Keratinocyte (primary cell): Measurements from ENCODE around the gene DRD2.

Experiments
- EZH2 ChIP-seq: IDR thresholded peaks from one replicate; pipeline ENCODE4 v1.6.1; 2012; ENCODE audit warnings: inconsistent platforms, mild to moderate bottlenecking, low read length, moderate library complexity
- TF ChIP-seq, protein P1 (sequence below), 3 experiments: IDR thresholded peaks in 1 of 3; conservative IDR thresholded peaks in 1 of 3; optimal IDR thresholded peaks in 1 of 3; 2 replicates in 2 of 3; 3 replicates in 1 of 3; pipeline versions ENCODE3 to v1.5.1; 2011; ENCODE audit warnings: low read length in 3 of 3, mild to moderate bottlenecking in 3 of 3, moderate library complexity in 2 of 3, control low read depth in 1 of 3, inconsistent platforms in 1 of 3; ENCODE audit not compliant: insufficient read depth in 2 of 3; ENCODE audit errors: extremely low read depth in 1 of 3

DNA sequence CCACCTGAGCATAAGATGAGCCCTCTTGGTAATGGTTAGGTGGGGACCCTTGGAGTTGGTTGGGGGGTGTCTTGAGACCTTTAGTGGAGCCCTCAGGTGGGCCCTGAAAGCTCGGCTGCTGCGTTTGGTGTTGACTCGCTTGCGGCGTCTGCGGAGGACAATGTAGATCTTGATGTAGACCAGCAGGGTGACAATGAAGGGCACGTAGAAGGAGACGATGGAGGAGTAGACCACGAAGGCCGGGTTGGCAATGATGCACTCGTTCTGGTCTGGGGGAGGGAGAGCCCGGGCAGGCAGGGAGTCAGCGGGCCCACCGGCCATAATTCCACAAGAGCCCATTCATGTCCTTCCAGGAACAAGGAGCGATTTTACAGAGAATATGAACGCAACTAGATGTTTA is 59.9 kb downstream of the DRD2 start:
- TF ChIP-seq, protein P1, sequence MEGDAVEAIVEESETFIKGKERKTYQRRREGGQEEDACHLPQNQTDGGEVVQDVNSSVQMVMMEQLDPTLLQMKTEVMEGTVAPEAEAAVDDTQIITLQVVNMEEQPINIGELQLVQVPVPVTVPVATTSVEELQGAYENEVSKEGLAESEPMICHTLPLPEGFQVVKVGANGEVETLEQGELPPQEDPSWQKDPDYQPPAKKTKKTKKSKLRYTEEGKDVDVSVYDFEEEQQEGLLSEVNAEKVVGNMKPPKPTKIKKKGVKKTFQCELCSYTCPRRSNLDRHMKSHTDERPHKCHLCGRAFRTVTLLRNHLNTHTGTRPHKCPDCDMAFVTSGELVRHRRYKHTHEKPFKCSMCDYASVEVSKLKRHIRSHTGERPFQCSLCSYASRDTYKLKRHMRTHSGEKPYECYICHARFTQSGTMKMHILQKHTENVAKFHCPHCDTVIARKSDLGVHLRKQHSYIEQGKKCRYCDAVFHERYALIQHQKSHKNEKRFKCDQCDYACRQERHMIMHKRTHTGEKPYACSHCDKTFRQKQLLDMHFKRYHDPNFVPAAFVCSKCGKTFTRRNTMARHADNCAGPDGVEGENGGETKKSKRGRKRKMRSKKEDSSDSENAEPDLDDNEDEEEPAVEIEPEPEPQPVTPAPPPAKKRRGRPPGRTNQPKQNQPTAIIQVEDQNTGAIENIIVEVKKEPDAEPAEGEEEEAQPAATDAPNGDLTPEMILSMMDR (optimal IDR thresholded peaks at IDR 0.05 in 1 of 3, IDR thresholded peaks at IDR 0.05 in 1 of 3, conservative IDR thresholded peaks at IDR 0.05 in 1 of 3; ENCODE audit: extremely low read depth in 1 of 3, insufficient read depth in 2 of 3, low read length in 3 of 3) = no peak
- TF ChIP-seq EZH2 = no peak
